T-cell (primary cell): ENCODE measurements around the gene NSUN5. TPM values are rescaled to one million over a fixed set of nuclear protein-coding genes. Genes with fewer than 3 reads are reported as not detected.
"Not testable (repeated sequence)": the region's sequence is repeated elsewhere in the genome, so short reads cannot be mapped to it uniquely, and the experiment has no call there.

Source experiments
- ATAC-seq, 4 experiments: fragments of 200-7000 bp in 3 of 4; fragments of 150-1000 bp in 1 of 4; cut with Tn5 transposase; replicated peaks in 1 of 4; 1 replicate in 3 of 4; 2 replicates in 1 of 4; pipeline ENCODE4 v1.10.0; 2021; ENCODE audit warnings: moderate library complexity in 3 of 4, mild to moderate bottlenecking in 2 of 4, moderate number of reproducible peaks in 1 of 4
- CTCF ChIA-PET, 2 donors: fragments of 300-600 bp; sonication (Branson Sonifier 250); formaldehyde crosslinking; loops; one replicate each; lab custom pipeline; 2022; ENCODE audit warnings: antibody characterized with exemption in 2 of 2; lab: Charles Lee
- POLR2A ChIA-PET, 2 donors: fragments of 300-600 bp; sonication (Branson Sonifier 250); formaldehyde crosslinking; loops; one replicate each; lab custom pipeline; 2022; ENCODE audit warnings: antibody characterized with exemption in 2 of 2; lab: Charles Lee
- DNase-seq, 35 experiments: peaks; one replicate each; pipeline versions ENCODE4 v3.0.0 to v3.0.0-alpha.2; 2013 to 2023
- H3K27ac ChIP-seq: one replicate; pipeline ENCODE4 v1.5.1; 2013; ENCODE audit warnings: low read length
- H3K27me3 ChIP-seq, 2 experiments: replicated peaks in 1 of 2; 1 replicate in 1 of 2; 2 replicates in 1 of 2; pipeline versions ENCODE4 v1.6.1 to v1.7.0; 2013; ENCODE audit warnings: low read length in 1 of 2, mixed read lengths in 1 of 2; ENCODE audit not compliant: control insufficient read depth in 2 of 2, insufficient read depth in 2 of 2; ENCODE audit errors: extremely low read depth in 1 of 2
- H3K36me3 ChIP-seq, 2 donors: 1 replicate in 1 of 2; 2 replicates in 1 of 2; pipeline versions ENCODE4 v1.6.1 to v1.7.0; 2013; ENCODE audit warnings: low read length in 1 of 2; ENCODE audit not compliant: control insufficient read depth in 2 of 2, insufficient read depth in 1 of 2; ENCODE audit errors: extremely low read depth in 1 of 2
- H3K4me1 ChIP-seq, 2 experiments: 1 replicate in 1 of 2; 2 replicates in 1 of 2; pipeline versions ENCODE4 v1.6.1 to v1.7.0; 2013; ENCODE audit warnings: low read length in 2 of 2, mixed read lengths in 1 of 2; ENCODE audit not compliant: insufficient read depth in 2 of 2, control insufficient read depth in 1 of 2; ENCODE audit errors: extremely low read depth in 1 of 2
- H3K4me3 ChIP-seq, 2 donors: 1 replicate in 1 of 2; 2 replicates in 1 of 2; pipeline versions ENCODE4 v1.5.1 to v1.7.0; 2013; ENCODE audit warnings: mild to moderate bottlenecking in 2 of 2, low read length in 1 of 2, moderate library complexity in 1 of 2; ENCODE audit not compliant: control insufficient read depth in 1 of 2; ENCODE audit errors: extremely low read depth in 1 of 2
- H3K9me3 ChIP-seq: 2 replicates; pipeline ENCODE4 v1.7.0; 2013
- H3K27ac Mint-ChIP-seq, 2 donors: one replicate each; pipeline ENCODE4 v1.8.0; 2020 to 2021; ENCODE audit warnings: mild to moderate bottlenecking in 2 of 2, mixed read lengths in 2 of 2
- H3K27me3 Mint-ChIP-seq, 2 donors: one replicate each; pipeline ENCODE4 v1.8.0; 2021 to 2022; ENCODE audit warnings: mixed read lengths in 2 of 2
- H3K36me3 Mint-ChIP-seq: one replicate; pipeline ENCODE4 v1.8.0; 2021; ENCODE audit warnings: mixed read lengths
- H3K4me1 Mint-ChIP-seq, 3 donors: one replicate each; pipeline ENCODE4 v1.8.0; 2020 to 2022; ENCODE audit warnings: mixed read lengths in 3 of 3, mild to moderate bottlenecking in 1 of 3
- H3K4me3 Mint-ChIP-seq, 3 donors: one replicate each; pipeline ENCODE4 v1.8.0; 2020 to 2022; ENCODE audit warnings: mild to moderate bottlenecking in 3 of 3, mixed read lengths in 3 of 3, moderate library complexity in 3 of 3
- H3K9me3 Mint-ChIP-seq, 3 donors: one replicate each; pipeline ENCODE4 v1.8.0; 2020 to 2022; ENCODE audit warnings: mixed read lengths in 3 of 3
- WGBS: methylation state at CpG from one replicate; pipeline ENCODE4 v1.1.5; 2013; ENCODE audit warnings: missing lambda C conversion rate; ENCODE audit not compliant: insufficient coverage; 5-methylcytosine and 5-hydroxymethylcytosine counted together
- total RNA-seq, 35 experiments: library from RNA in 6 of 35; stranded (reverse) in 6 of 35; fragments of 120-200 nt in 1 of 35; gene quantifications; one replicate each; pipeline versions ENCODE4 v1.2.1 to v1.2.4 and lab custom pipeline; 2013 to 2026

Gene NSUN5
- total RNA-seq, 5 donors from 2014 or later (not counting 1 experiment from before 2014, with no cell fraction given), result 33.1 to 68.3 (median 63.8) TPM

GRCh38 chr7:73304071-73304470, 4.6 kb downstream of the NSUN5 start:
- CTCF ChIA-PET, result no interaction called here
- Histone ChIP-seq H3K27me3 (no peaks in the 10 kb centered on the region), H3K4me1 (peaks cover 4 to 16% of the 10 kb centered on the region in 2 experiments), H3K9me3 (no peaks in the 10 kb centered on the region), H3K27ac (no peak overlapping the region), H3K36me3 (peaks cover 5 to 34% of the 10 kb centered on the region in 2 donors), H3K4me3 (no peak overlapping the region)
- WGBS, result 95% methylated on average over 14 of the region's 14 CpGs
- no peak overlapping the region for H3K4me3 Mint-ChIP-seq
- H3K9me3 Mint-ChIP-seq, result no peaks in the 10 kb centered on the region
- ATAC-seq (no peak), DNase-seq (no peak)
- H3K27me3 Mint-ChIP-seq, result no peaks in the 10 kb centered on the region
- POLR2A ChIA-PET, result no interaction called here
- peaks cover 21% of the 10 kb centered on the region for H3K36me3 Mint-ChIP-seq
- peaks cover 27 to 33% (median 28%) of the 10 kb centered on the region in 3 donors for H3K4me1 Mint-ChIP-seq
- no peak overlapping the region for H3K27ac Mint-ChIP-seq

GRCh38 chr7:73303546-73303945, 5.1 kb downstream of the NSUN5 start:
- Mint-ChIP-seq H3K27ac (no peak overlapping the region), H3K27me3 (no peaks in the 10 kb centered on the region), H3K9me3 (no peaks in the 10 kb centered on the region), H3K4me1 (peaks cover 23 to 28% (median 23%) of the 10 kb centered on the region in 3 donors), H3K36me3 (peaks cover 21% of the 10 kb centered on the region), H3K4me3 (no peak overlapping the region)
- ATAC-seq (no peak), DNase-seq (no peak)
- H3K4me3 ChIP-seq, result no peak overlapping the region
- ChIA-PET CTCF (no interaction called here), POLR2A (no interaction called here)
- H3K27me3 ChIP-seq, result no peaks in the 10 kb centered on the region
- 96% methylated on average over 21 of the region's 26 CpGs for whole genome bisulfite sequencing
- no peak overlapping the region for H3K27ac ChIP-seq
- no peaks in the 10 kb centered on the region for H3K9me3 ChIP-seq
- H3K4me1 ChIP-seq, result peaks cover 4 to 12% of the 10 kb centered on the region in 2 experiments
- peaks cover 5 to 34% of the 10 kb centered on the region in 2 donors for H3K36me3 ChIP-seq

GRCh38 chr7:73302846-73303245, 5.8 kb downstream of the NSUN5 start:
- peaks cover 21% of the 10 kb centered on the region for H3K36me3 Mint-ChIP-seq
- CTCF ChIA-PET, H3K4me3 Mint-ChIP-seq: not testable (repeated sequence)

GRCh38 chr7:73301108-73301507, 7.5 kb downstream of the NSUN5 start:
- H3K4me3 ChIP-seq, CTCF ChIA-PET, H3K4me1 ChIP-seq, H3K27me3 ChIP-seq, H3K27ac ChIP-seq, H3K27ac Mint-ChIP-seq, H3K27me3 Mint-ChIP-seq, DNase-seq, H3K9me3 Mint-ChIP-seq, ATAC-seq, H3K9me3 ChIP-seq, H3K4me1 Mint-ChIP-seq, POLR2A ChIA-PET, H3K4me3 Mint-ChIP-seq: not testable (repeated sequence)
- H3K36me3 ChIP-seq, result peaks cover 5 to 22% of the 10 kb centered on the region in 2 donors
- H3K36me3 Mint-ChIP-seq, result peaks cover 12% of the 10 kb centered on the region
- 100% methylated on average over 1 of the region's 14 CpGs for WGBS

More at GRCh38 chr7:73302846-73303245, 5.8 kb downstream of the NSUN5 start:
- H3K9me3 ChIP-seq, H3K27me3 ChIP-seq, DNase-seq, H3K4me3 ChIP-seq, H3K27ac ChIP-seq, H3K27ac Mint-ChIP-seq, POLR2A ChIA-PET, H3K27me3 Mint-ChIP-seq, ATAC-seq, H3K9me3 Mint-ChIP-seq, H3K4me1 ChIP-seq: not testable (repeated sequence)
- WGBS, result no CpG with 5 or more reads among the region's 10 CpGs
- H3K36me3 ChIP-seq, result peaks cover 5 to 34% of the 10 kb centered on the region in 2 donors
- peaks cover 18 to 21% (median 19%) of the 10 kb centered on the region in 3 donors for H3K4me1 Mint-ChIP-seq

GRCh38 chr7:73299812-73300211, 8.8 kb downstream of the NSUN5 start:
- H3K27me3 ChIP-seq, H3K9me3 ChIP-seq, DNase-seq, H3K9me3 Mint-ChIP-seq, CTCF ChIA-PET, H3K4me1 Mint-ChIP-seq, H3K36me3 Mint-ChIP-seq, POLR2A ChIA-PET, H3K4me3 Mint-ChIP-seq, H3K4me1 ChIP-seq, H3K27ac ChIP-seq, H3K4me3 ChIP-seq, H3K27ac Mint-ChIP-seq, H3K27me3 Mint-ChIP-seq, ATAC-seq: not testable (repeated sequence)
- no CpG with 5 or more reads among the region's 12 CpGs for WGBS
- peaks cover 5 to 15% of the 10 kb centered on the region in 2 donors for H3K36me3 ChIP-seq

GRCh38 chr7:73297706-73298105, 10.9 kb downstream of the NSUN5 start:
- ATAC-seq, DNase-seq, H3K4me1 Mint-ChIP-seq, H3K4me3 Mint-ChIP-seq, H3K27ac ChIP-seq, H3K9me3 Mint-ChIP-seq, H3K36me3 Mint-ChIP-seq, H3K4me1 ChIP-seq, POLR2A ChIA-PET, CTCF ChIA-PET, H3K27ac Mint-ChIP-seq, H3K27me3 Mint-ChIP-seq, H3K27me3 ChIP-seq, H3K36me3 ChIP-seq, H3K9me3 ChIP-seq, H3K4me3 ChIP-seq: not testable (repeated sequence)
- 80% methylated on average over 1 of the region's 27 CpGs for WGBS

- no CpG with 5 or more reads among the region's 13 CpGs for WGBS
- H3K36me3 ChIP-seq, H3K9me3 Mint-ChIP-seq, H3K9me3 ChIP-seq, H3K27ac Mint-ChIP-seq, H3K27me3 Mint-ChIP-seq, ATAC-seq, H3K4me3 ChIP-seq, H3K36me3 Mint-ChIP-seq, H3K4me1 Mint-ChIP-seq, CTCF ChIA-PET, H3K4me3 Mint-ChIP-seq, POLR2A ChIA-PET, H3K27me3 ChIP-seq, DNase-seq, H3K4me1 ChIP-seq, H3K27ac ChIP-seq: not testable (repeated sequence)
Measured at GRCh38 chr7:73297235-73297634, 11.4 kb downstream of the NSUN5 start.
